Measurements from ENCODE around the gene CWC22.

DNA sequence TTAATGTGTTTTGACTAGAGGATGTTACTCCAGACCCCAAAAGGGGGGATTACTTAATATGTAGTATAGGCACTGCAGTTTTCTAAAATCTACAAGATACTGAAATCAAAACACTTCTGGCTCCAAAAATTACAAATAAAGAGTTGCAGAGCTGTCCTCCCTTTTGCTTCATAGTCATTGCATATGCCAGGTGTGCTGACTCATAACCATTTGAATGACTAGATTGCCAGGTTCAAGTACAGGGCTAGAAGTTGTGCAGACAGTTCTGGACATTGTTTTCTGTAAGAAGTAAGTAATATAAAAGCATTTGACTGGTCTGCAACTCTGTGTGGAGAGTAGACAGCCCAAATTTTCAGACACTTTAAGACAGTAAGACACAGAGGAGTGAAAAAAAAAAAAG lies 6.7 kb downstream of the CWC22 start:
- TF ChIP-seq, protein P1, sequence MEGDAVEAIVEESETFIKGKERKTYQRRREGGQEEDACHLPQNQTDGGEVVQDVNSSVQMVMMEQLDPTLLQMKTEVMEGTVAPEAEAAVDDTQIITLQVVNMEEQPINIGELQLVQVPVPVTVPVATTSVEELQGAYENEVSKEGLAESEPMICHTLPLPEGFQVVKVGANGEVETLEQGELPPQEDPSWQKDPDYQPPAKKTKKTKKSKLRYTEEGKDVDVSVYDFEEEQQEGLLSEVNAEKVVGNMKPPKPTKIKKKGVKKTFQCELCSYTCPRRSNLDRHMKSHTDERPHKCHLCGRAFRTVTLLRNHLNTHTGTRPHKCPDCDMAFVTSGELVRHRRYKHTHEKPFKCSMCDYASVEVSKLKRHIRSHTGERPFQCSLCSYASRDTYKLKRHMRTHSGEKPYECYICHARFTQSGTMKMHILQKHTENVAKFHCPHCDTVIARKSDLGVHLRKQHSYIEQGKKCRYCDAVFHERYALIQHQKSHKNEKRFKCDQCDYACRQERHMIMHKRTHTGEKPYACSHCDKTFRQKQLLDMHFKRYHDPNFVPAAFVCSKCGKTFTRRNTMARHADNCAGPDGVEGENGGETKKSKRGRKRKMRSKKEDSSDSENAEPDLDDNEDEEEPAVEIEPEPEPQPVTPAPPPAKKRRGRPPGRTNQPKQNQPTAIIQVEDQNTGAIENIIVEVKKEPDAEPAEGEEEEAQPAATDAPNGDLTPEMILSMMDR (IDR thresholded peaks at IDR 0.05) = no peak
- TF ChIP-seq POLR2AphosphoS5 (IDR thresholded peaks at IDR 0.05) (no peak), EP300 (IDR thresholded peaks at IDR 0.05) (no peak), POLR2A (IDR thresholded peaks at IDR 0.05) (no peak)
